OCI-LY1 (cell line): ENCODE data around the gene TRIO.

Experiments used
- EZH2 ChIP-seq: fragments of 200-600 bp; sonication (generic), shearing (Covaris generic); IDR thresholded peaks from 2 replicates; pipeline ENCODE4 v1.8.0; 2017; ENCODE audit warnings: borderline replicate concordance, mixed run types, mild to moderate bottlenecking, antibody characterized with exemption, low read length, moderate library complexity, mixed read lengths
- TF ChIP-seq, protein P1 (sequence below): fragments of 200-600 bp; sonication (generic), shearing (Covaris generic); IDR thresholded peaks from 2 replicates; pipeline ENCODE4 v1.5.1; 2017; ENCODE audit warnings: mild to moderate bottlenecking, antibody characterized with exemption, low read length, moderate library complexity, mixed read lengths

GRCh38 chr5:14186059-14186830, 43.1 kb downstream of the TRIO start:
- TF ChIP-seq, protein P1, sequence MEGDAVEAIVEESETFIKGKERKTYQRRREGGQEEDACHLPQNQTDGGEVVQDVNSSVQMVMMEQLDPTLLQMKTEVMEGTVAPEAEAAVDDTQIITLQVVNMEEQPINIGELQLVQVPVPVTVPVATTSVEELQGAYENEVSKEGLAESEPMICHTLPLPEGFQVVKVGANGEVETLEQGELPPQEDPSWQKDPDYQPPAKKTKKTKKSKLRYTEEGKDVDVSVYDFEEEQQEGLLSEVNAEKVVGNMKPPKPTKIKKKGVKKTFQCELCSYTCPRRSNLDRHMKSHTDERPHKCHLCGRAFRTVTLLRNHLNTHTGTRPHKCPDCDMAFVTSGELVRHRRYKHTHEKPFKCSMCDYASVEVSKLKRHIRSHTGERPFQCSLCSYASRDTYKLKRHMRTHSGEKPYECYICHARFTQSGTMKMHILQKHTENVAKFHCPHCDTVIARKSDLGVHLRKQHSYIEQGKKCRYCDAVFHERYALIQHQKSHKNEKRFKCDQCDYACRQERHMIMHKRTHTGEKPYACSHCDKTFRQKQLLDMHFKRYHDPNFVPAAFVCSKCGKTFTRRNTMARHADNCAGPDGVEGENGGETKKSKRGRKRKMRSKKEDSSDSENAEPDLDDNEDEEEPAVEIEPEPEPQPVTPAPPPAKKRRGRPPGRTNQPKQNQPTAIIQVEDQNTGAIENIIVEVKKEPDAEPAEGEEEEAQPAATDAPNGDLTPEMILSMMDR, result no peak
- TF ChIP-seq EZH2, result no peak
